Activated gamma-delta T cell treated with Interleukin-2 at 50 U/mL for 16 hours (primary cell): ENCODE data around the gene FLNA.
"Not testable (repeated sequence)": the region's sequence is repeated elsewhere in the genome, so short reads cannot be mapped to it uniquely, and the experiment has no call there.

ENCODE experiments used
- DNase-seq: peaks from one replicate; pipeline ENCODE4 v3.0.0-alpha.2; 2020

The FLNA gene

GRCh38 chrX:154397888-154398667 lies 23.6 kb upstream of the FLNA start, which contains the start of gene RPL10:
TSS of gene RPL10 (plus strand) at chrX:154398377. CDS start at chrX:154398520, 143 bp downstream.
- DNase-seq: peak; percentile 85

GRCh38 chrX:154396973-154397887 lies 22.8 kb upstream of the FLNA start:
- peak; percentile 51 for DNase-seq

- DNase-seq: not testable (repeated sequence)
These were observed 21.9 kb upstream of the FLNA start for GRCh38 chrX:154396363-154396762.

GRCh38 chrX:154389812-154390747 lies 15.6 kb upstream of the FLNA start:
- DNase-seq: not testable (repeated sequence)

GRCh38 chrX:154388649-154389048 lies 14.2 kb upstream of the FLNA start:
- not testable (repeated sequence) for DNase-seq

GRCh38 chrX:154388094-154388493 lies 13.7 kb upstream of the FLNA start:
- not testable (repeated sequence) for DNase-seq

GRCh38 chrX:154384284-154384892 lies 10.0 kb upstream of the FLNA start:
- DNase-seq: no peak

- DNase-seq: no peak
These were observed 9.2 kb upstream of the FLNA start for GRCh38 chrX:154383359-154384283.

GRCh38 chrX:154382483-154383069 lies 8.1 kb upstream of the FLNA start:
- no peak for DNase-seq

GRCh38 chrX:154381271-154381670 lies 6.8 kb upstream of the FLNA start:
- no peak for DNase-seq

GRCh38 chrX:154380787-154381186 lies 6.4 kb upstream of the FLNA start:
- no peak for DNase-seq

- DNase-seq: no peak
These were observed 5.7 kb upstream of the FLNA start for GRCh38 chrX:154380153-154380552.

- DNase-seq: no peak
These were observed 5.1 kb upstream of the FLNA start for GRCh38 chrX:154379569-154379951.

GRCh38 chrX:154378799-154379568 lies 4.5 kb upstream of the FLNA start, which contains the start of gene EMD:
TSS of gene EMD (plus strand) at chrX:154379295. CDS start at chrX:154379485, 190 bp downstream.
- DNase-seq: peak; percentile 95

- no peak for DNase-seq
These were observed 3.8 kb upstream of the FLNA start for GRCh38 chrX:154378059-154378798.

GRCh38 chrX:154376774-154377173 lies 2.3 kb upstream of the FLNA start:
- no peak for DNase-seq

- no peak for DNase-seq
These were observed 696 bp upstream of the FLNA start for GRCh38 chrX:154375156-154375504.

GRCh38 chrX:154373340-154374306 lies 811 bp downstream of the FLNA start:
- DNase-seq: no peak
